Mucosa of descending colon (tissue), 3 donors: ENCODE measurements around the gene PRRT3. TPM values are rescaled to one million over a fixed set of nuclear protein-coding genes. Genes with fewer than 3 reads are reported as not detected.

Experiments
- ATAC-seq: fragments of 200-7000 bp; cut with Tn5 transposase; one replicate; pipeline ENCODE4 v1.9.1; 2020; ENCODE audit warnings: mild to moderate bottlenecking, moderate library complexity
- DNase-seq, 3 donors: peaks; one replicate each; pipeline ENCODE4 v3.0.0-alpha.2; 2020
- H3K36me3 ChIP-seq: fragments of 200-600 bp; one replicate; pipeline ENCODE4 v1.8.0; 2021; ENCODE audit warnings: low read depth, mild to moderate bottlenecking
- H3K4me1 ChIP-seq: fragments of 200-600 bp; one replicate; pipeline ENCODE4 v1.8.0; 2021; ENCODE audit warnings: low read depth, mild to moderate bottlenecking
- H3K4me3 ChIP-seq: fragments of 200-600 bp; one replicate; pipeline ENCODE4 v1.8.0; 2021; ENCODE audit warnings: mild to moderate bottlenecking
- H3K9me3 ChIP-seq: fragments of 200-600 bp; one replicate; pipeline ENCODE4 v1.8.0; 2021; ENCODE audit warnings: mild to moderate bottlenecking
- CTCF ChIP-seq: fragments of 200-600 bp; IDR thresholded peaks from one replicate; pipeline ENCODE4 v1.8.0; 2022; ENCODE audit warnings: antibody characterized with exemption, mild to moderate bottlenecking
- intact Hi-C, 2 donors: fragments of 100-400 bp; cut with DNase I in 1 of 2; cut with micrococcal nuclease in 1 of 2; formaldehyde crosslinking; loops; one replicate each; pipeline versions ENCODE4 v1.11.0 to v1.11.1; 2022; cut with DNase I, micrococcal nuclease
- total RNA-seq, 3 donors: library from RNA; stranded (reverse); fragmentation: NEBNext Ultra II Directional in 2 of 3; extraction: Animal tissue kit (Norgen Biotek cat#: 25700) in 2 of 3; gene quantifications; one replicate each; pipeline versions ENCODE4 v1.2.1 to v1.2.4, GENCODE V29; 2021 to 2023
- donor health status: DM: no; HTN: no; CAD: no; lungs with moderate emphysema.
- donor health status: DM: no; HTN: no; CAD: no.
- donor health status: DM: no; HTN: yes; CAD: no.

PRRT3 gene
- total RNA-seq, 3 donors from 2014 or later, result 1.0 to 1.8 (median 1.2) TPM

- Histone ChIP-seq H3K4me3 (no peak overlapping the region), H3K36me3 (no peaks in the 10 kb centered on the region), H3K9me3 (no peaks in the 10 kb centered on the region), H3K4me1 (peaks cover 2% of the 10 kb centered on the region)
- no peak for DNase-seq
- no peak for ATAC-seq
- intact Hi-C loops, result no loop called here
- no peak for TF ChIP-seq CTCF
Observed at GRCh38 chr3:9978710-9979305, 26.6 kb upstream of the PRRT3 start.

- no peak overlapping the region for H3K4me3 ChIP-seq
- peaks cover 7% of the 10 kb centered on the region for H3K36me3 ChIP-seq
- intact Hi-C loops, result no loop called here
- no peaks in the 10 kb centered on the region for H3K9me3 ChIP-seq
- H3K4me1 ChIP-seq, result no peaks in the 10 kb centered on the region
- peak in 1 of 3 donors; percentile 31 for DNase-seq
- TF ChIP-seq CTCF, result no peak
- peak; percentile 97 for ATAC-seq
Observed at GRCh38 chr3:9976721-9977709, 24.8 kb upstream of the PRRT3 start.

- DNase-seq, result no peak
- intact Hi-C loops, result no loop called here
- H3K9me3 ChIP-seq, result no peaks in the 10 kb centered on the region
- no peak for ATAC-seq
- no peaks in the 10 kb centered on the region for H3K4me1 ChIP-seq
- H3K4me3 ChIP-seq, result no peak overlapping the region
- H3K36me3 ChIP-seq, result peaks cover 17% of the 10 kb centered on the region
- TF ChIP-seq CTCF, result no peak
Observed at GRCh38 chr3:9970020-9970652, 17.9 kb upstream of the PRRT3 start.

- Histone ChIP-seq H3K4me1 (no peaks in the 10 kb centered on the region), H3K9me3 (no peaks in the 10 kb centered on the region), H3K36me3 (peaks cover 17% of the 10 kb centered on the region), H3K4me3 (no peak overlapping the region)
- DNase-seq (no peak), ATAC-seq (no peak)
- no peak for TF ChIP-seq CTCF
- intact Hi-C loops, result no loop called here
Observed at GRCh38 chr3:9969632-9970019, 17.4 kb upstream of the PRRT3 start.

GRCh38 chr3:9966841-9967240 is 14.6 kb upstream of the PRRT3 start:
- intact Hi-C loops, result no loop called here
- Histone ChIP-seq H3K9me3 (no peaks in the 10 kb centered on the region), H3K4me3 (no peak overlapping the region), H3K36me3 (peaks cover 10% of the 10 kb centered on the region), H3K4me1 (no peaks in the 10 kb centered on the region)
- ATAC-seq (no peak), DNase-seq (no peak)
- TF ChIP-seq CTCF, result no peak
